Activated T-helper 1 cell treated with Interleukin-2 at 50 U/mL for 16 hours (primary cell): ENCODE data around the gene DUSP1.

Source experiments
- DNase-seq: peaks from one replicate; pipeline ENCODE4 v3.0.0-alpha.2; 2020; ENCODE audit warnings: low read depth

DUSP1 gene

GRCh38 chr5:172762214-172763119 is 8.5 kb downstream of the DUSP1 start:
- DNase-seq, result no peak

DNA sequence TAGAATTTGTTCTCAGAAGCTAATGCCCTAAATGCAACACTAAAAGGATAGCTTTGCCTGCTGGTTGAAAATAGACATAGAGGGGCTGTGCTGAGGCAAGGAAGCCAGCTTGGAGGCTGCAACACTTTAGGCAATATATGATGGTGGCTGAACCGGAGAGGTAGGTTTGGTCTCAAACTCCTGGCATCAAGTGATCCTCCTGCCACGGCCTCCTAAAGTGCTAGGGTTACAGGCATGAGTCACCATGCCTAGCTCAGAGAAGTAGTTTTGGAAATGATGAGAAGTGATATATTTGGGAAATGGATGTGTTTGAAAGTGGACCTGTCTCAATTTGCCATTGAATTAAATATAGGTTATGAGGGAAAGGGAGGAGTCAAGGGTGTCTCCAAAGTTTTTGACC is 10.0 kb downstream of the DUSP1 start:
- DNase-seq, result no peak

DNA sequence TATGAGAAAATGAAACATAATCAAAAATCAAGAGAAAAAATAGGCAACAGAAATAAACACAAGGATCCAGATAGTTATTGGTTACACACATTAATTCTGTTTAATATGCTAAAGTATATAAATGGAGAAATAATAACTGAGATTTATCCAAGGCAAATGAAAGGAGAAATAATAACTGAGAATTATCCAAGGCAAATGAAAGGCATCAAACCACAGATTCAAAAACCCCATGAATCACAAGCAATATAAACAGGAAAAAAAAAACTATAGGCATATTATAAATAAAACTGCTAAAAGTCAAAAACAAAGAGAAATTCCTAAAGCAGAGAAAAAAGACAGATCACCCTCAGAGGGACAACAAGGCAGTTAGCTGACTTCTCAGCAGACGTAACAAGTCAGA is 10.9 kb downstream of the DUSP1 start:
- DNase-seq, result no peak

GRCh38 chr5:172758834-172759149 is 12.2 kb downstream of the DUSP1 start:
- DNase-seq, result no peak

DNA sequence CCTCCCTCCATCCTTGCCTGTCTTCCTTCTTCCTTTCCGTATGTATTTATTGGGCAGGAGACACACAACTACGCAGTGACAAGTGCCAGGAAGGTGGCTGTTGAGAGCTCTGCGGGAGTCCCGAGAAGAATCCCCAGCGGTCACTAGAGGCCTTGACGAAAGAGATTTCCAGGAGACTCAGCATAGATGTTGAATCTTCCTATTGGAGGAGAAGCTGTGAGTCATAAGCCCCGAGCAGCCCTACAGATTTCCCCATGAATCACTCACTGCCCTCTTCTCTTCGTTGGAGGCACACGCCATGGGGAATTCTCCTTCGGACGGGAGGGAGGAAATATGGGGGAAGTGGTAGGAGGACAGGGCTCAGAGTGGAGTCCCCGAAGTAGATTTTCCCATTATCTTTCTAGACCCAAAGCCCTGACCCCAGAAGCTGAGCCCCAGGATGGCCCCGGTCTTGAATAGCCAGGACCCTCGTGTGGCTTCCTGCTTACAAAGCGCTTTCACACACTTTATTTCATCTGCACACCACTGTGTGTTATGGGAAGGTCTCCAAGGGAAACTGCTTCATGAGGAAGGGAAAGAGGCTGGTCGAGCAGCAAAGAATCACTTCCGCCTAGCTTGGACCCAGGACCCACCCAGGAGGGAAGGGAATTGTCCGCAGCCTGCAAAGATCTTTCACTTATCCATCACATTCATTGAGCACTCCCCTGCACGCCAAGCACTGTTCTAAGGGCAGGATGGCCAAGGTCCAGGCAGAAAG is 12.7 kb downstream of the DUSP1 start:
- DNase-seq, result no peak

GRCh38 chr5:172757394-172758010 is 13.5 kb downstream of the DUSP1 start:
- no peak for DNase-seq

GRCh38 chr5:172756764-172757393 is 14.1 kb downstream of the DUSP1 start:
- DNase-seq, result no peak

DNA sequence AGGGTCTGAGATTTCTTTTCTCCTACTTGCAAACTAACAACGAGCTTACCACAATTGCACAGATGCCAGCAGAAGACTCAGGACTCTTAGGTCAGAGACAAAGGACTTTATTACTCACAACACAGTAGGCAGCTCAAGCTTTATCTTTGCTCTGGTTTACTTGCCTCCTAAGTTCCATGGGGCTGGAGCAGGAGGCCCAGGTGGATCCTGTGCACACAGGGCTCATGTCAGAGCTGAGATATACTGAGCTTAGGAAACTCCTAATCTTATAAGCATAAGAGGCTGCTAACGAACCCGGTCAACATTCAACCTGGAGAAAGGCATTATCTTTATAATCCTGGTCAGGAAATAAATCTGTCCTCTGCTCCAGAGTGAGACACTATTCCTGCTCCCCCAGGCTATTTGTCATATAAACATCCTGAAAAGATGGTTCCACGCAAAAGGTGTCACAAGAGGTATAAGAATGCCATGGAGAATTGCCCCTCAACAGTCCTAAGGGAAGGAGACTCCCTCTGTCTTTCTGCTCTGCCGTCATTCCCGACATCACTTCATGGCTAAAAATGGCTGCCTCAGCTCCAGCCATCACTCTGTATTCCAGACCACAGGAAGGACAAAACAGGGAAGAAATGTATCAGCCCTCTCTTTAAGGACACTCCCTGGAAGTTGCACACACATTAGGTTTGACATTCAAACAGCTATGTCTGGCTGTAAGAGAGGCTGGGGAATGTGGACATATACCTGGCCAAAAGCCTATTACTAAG is 16.2 kb downstream of the DUSP1 start:
- DNase-seq, result no peak

- no peak for DNase-seq
Measured at GRCh38 chr5:172753101-172753500, 17.9 kb downstream of the DUSP1 start.

DNA sequence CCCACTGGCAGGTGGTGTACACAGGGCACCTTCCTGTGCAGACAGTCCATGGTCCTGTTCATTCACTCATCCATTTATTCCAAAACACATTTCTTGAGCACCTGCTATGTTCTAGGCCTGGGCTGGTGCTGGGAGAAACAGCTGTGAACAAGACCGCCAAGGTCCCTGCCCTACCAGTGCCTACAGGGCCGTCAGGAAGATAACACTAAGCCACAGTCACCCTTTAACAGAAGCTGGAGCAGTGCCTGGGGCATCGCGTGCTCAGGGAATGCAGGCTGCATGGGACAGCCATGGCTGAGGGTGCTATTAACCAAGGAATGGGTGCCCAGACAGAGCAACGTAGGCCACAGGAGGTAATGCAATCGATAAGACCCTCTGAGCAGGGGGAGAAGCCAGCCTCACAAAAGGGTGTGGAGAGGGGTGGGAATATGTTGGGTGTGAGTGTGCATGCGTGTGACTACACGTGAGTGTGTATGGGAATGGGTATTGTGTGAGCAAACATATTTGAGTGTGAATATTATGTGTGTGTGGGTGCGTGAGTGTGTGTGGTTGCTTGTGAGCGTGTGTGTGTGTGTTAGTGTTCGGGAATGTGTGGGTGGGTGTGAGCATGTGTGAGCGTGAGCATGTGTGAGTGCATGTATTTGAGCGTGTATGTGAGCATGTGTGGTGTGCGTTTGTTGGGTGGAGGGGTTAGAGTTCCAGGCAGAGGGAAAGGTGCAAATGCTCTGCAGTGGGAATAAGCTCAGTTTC is 19.1 kb downstream of the DUSP1 start:
- no peak for DNase-seq

- no peak for DNase-seq
Measured at GRCh38 chr5:172749881-172750633, 20.9 kb downstream of the DUSP1 start.

DNA sequence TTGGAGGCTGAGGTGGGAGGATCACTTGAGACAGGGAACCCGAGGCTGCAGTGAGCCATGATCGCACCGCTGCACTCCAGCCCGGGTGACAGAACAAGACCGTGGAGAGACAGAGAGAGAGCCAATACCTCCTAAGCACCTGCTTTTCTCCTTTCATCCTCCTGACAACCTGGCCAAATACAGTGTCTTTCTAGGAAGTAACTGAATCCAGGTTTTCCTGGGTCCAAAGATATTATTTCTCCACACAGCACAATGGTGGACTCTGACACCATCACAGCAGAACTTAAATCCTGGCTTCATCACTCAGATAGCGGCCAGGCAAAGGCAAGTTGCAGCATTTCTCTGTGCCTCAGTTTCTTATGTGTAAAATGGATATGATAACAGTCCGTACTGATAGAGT is 21.9 kb downstream of the DUSP1 start:
- DNase-seq, result no peak

DNA sequence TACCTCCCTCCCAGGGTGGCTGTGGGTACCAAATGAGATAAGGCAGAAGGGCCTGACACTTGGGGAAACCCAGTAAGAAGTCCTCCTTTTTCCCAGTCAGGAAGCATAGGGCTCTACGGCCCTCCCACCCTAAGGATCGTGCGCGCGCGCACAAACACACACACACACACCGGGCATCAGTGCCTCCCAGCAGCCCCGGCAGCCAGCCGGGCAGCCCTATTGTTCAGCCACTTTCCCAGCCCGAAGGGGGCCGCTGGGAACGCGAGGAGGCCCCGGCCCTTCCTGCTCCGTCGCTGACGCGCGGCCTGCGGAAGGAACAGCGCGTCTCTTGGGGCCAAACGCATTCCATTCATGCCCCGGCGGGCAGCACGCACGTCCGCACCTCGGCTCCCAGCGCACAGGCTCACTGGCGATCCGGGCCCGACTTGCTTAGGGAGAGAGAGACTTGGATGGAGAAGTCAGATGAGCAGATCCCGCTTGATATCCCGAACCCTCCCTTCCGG is 22.6 kb downstream of the DUSP1 start:
- no peak for DNase-seq

GRCh38 chr5:172747471-172747870 is 23.5 kb downstream of the DUSP1 start:
- no peak for DNase-seq

DNA sequence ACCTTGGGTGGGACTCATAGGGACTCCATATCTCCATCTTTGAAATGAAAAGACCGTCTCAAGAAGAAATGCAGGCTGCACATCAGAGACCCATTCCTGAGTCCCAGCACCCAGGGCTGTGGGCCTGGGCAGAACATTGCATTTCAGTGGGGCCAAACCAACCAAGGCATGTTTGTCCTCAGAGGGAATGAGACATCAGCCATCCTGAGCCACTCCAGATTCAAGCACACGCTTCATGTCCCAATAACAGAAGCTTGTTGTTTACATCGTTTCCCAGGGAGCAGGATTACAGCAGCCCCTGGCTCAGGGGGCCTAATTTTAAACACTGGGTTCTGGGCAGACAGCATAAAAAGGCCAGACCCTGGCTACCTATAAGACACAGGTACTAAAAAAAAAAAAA is 24.3 kb downstream of the DUSP1 start:
- no peak for DNase-seq

DNA sequence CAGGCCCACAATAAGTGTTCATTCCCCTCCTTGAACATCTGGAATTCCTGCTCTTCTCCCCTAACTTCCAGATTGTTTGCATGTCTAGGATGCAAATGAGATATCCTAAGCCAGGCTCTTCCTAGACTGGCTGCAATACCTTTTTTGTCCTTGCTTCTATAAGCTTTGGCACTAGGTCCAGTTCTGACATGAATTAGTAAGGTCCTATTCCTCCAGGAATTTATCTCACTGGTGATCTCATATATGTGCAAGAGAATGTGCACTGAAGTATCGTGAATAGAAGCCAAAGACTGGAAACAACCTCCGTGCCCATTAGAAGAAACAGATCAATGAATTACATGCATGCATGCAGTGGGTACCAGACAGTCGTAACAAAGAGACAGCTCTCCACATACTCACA is 25.2 kb downstream of the DUSP1 start:
- DNase-seq, result no peak

GRCh38 chr5:172745406-172745805 is 25.6 kb downstream of the DUSP1 start:
- no peak for DNase-seq

DNA sequence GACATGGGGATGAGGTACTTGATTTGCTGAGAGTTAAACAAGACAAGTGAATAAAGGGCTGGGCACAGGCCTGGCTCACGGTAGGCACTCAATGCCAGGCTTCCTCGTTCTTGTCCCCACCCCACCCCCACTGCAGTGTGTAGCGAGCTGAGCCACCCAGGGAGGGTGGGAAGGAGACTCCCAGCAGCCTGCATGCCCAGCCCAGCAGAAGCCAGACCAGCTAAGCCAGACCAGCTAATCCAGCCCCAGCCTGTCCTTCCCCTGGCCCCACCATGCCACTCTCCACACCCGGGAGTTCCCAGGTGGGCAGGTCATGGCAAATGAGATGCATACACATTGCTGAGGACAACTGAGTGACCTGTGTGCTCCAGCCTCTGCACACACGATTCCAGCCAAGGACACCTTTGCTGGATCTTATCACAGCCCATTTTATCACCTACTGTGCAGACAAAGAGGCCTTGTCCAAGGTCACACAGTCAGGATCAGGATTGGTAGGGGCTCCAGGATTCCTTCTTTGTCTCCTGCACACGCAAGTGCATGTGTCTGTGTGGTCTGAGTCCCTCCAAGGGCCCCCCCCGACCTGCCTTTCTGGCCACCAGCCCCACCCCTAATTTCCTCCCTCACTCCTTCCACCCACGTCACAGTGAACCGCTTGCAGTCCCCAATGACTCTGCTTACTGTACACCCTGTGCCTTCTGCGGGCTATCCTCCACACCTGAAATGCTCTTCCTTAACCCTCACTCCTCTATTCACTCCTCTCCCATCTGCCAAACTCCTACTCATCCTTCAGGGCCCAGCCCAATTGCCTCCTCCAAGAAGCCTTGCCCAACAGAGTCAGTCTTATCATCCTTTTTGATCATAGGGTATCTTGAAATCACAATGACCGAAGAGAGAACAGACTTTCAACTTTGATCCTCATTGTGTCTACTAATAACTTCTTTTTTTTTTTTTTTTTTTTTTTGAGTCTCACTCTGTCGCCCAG is 26.6 kb downstream of the DUSP1 start:
- DNase-seq, result no peak
